GM19035 (cell line): ENCODE data around the gene OTULINL.

ENCODE experiments used
- ATAC-seq: cut with Tn5 transposase; IDR thresholded peaks from one replicate; pipeline ENCODE4 v1.9.1; 2021; ENCODE audit not compliant: unreplicated experiment

OTULINL gene

DNA sequence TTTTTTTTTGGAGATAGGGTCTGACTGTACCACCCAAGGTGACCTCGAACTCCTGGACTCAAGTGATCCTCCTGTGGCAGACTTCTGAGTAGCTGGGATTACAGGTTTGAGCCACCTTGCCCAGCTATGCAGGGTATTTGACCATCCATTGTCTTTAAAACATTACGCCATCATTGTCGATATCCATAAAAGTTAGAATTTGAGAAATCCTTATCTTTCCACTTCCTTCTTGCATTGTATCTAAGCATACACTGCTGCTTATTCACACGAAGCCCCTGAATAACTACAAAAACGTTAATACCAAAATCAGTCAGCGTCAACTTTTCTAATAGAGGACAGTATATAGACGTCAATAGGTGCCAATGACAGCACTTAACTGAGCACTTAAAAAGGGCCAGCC lies 5.4 kb upstream of the OTULINL start:
- ATAC-seq = no peak

DNA sequence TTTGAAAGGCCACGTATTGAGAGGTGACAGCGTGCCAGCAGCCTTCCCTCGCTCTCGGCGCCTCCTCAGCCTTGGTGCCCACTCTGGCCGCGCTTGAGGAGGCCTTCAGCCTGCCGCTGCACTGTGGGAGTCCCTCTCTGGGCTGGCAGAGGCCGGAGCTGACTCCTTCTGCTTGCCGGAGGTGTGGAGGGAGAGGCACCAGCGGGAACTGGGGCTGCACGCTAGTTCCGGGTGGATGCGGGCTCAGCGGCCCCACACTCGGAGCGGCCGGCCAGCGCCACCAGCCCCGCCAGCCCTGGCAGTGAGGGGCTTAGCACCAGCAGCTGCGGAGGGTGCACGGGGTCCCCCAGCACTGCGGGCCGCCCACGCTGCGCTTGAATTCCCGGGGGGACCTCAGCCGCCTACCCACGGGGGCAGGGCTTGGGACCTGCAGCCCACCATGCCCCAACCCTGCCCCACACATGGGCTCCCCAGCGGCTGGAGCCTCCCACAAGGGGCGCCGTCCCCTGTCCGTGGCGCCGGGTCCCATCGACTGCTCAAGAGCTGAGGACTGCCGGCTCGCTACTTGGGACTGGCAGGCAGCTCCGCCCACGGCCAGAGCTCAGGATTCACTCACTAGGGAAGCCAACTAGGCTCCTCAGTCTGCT lies 4.4 kb upstream of the OTULINL start:
- no peak for ATAC-seq

DNA sequence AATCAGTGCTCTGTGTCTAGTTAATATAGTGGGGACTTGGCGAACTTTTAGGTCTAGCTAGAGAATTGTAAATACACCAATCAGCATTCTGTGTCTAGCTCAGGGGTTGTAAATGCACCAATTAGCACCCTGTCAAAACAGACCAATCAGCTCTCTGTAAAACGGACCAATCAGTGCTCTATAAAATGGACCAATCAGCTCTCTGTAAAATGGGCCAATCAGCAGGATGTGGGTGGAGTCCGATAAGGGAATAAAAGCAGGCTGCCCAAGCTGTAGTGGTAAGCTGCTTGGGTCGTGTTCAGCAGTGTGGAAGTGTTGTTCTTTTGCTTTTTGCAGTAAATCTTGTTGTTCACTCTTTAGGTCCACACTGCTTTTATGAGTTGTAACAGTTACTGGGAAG lies 3.6 kb upstream of the OTULINL start:
- no peak for ATAC-seq

DNA sequence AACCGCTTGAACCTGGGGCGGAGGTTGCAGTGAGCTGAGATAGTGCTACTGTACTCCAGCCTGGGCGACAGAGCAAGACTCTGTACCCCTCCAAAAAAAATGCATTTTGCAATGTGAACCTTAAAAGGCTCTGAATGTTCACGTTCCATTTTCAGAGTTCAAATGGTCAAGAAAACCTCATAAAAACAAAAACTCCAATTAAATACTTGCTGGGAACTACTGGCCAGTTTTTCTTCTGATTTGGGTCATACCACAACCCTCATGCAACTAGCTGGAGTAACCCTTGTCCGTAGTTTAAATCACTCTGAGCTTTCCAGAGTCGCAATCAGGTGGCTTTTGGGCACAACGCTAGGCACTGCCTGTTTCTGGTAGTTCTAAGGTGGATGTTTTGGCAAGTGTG lies 2.3 kb upstream of the OTULINL start:
- no peak for ATAC-seq

DNA sequence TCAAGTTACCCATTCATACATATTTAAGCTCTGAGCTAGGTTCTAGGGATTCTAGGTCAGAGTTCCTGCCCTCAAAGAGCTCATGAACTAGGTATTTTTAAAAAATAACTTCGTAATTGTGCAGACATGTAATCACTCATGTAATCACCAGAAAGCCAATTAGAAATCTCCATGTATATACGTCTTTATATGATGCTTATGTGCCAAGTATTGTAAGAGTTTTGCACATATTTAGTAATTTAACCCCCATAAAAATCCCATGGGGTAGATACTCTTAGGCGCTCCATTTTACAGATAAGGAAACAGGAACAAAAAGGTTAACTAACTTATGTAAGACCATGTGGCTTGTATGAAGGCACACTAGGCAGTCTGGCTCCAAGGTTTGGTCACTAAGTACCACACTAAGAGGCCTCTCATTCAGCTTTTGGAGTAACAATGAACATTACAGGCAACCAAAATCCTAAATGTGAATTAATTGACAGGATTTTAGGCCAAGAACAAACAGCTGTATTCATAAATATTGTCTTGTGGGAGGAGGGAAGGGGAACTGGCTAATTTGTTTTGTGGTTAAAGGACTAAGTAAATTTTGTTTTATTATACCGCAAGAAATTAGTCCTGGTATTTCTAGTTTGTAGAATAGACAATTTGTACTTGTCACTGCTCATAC lies 1.7 kb upstream of the OTULINL start:
- ATAC-seq = no peak

DNA sequence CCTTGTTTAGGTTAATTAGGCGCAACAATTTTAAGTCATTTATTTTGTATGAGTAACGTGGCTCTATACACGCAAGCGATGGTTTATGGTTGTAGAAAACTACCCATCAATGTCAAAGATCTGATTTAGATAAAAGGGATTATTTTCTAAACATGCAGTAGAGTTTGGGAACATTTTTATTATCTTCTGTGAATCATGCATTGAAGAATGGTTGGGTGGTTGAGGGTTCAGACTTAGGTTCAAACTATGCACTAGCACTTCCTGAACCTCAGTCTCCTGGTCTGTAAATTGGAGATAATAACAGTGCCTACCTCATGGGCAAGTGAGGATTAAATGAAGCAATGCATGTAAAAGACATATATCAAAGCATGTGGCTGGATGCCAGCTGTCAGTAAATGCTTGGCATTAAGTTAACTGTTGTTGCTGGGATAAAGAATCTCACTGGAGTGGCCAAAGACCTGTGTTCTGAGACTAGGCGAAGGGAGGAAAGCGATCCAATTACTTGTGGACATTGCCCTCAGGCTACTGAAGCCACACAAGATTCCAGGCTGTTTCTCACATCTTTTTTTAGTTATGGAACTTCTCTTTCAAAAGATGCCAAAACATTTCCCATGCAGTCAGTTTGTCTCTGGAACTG lies 1.1 kb upstream of the OTULINL start:
- no peak for ATAC-seq

DNA sequence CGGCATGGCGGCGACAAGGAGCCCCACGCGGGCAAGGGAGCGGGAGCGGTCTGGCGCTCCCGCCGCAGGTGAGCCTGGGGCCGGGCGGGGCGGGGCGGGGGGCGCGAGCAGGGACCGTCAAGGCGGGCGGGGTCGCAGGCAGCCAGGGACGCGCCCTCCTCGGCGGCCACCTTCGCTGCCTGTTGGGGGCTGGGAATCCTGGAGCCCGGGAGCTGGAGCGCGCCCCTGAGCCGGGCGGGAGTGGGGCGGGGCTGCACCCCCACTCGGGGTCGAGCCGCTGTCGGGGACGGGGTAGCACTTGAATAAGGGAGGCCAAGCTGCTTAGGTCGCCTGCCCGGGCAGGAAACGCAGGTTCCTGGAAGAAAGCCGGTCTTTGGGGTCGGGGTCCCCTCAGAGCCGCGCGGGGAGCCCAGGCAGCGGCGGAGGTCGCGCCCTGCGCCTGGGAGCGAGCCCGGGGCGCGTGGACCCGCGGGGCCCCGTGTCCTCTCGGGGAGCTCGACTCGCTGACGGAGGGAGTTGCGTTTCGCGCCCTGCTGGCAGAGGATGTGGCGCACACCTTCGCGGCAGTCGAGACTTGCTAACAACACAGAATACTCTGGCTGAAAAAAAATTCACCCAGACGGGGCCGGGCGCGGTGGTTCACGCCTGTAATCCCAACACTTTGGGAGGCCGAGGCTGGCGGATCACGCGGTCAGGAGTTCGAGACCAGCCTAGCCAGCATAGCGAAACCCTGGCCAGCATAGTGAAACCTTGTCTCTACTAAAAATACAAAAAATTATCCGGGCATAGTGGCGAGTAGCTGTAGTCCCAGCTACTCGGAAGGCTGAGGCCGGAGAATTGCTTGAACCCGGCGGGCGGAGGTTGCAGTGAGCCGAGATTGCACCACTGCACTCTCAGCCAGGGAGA lies 552 bp downstream of the OTULINL start:
- peak; percentile 79 for ATAC-seq

DNA sequence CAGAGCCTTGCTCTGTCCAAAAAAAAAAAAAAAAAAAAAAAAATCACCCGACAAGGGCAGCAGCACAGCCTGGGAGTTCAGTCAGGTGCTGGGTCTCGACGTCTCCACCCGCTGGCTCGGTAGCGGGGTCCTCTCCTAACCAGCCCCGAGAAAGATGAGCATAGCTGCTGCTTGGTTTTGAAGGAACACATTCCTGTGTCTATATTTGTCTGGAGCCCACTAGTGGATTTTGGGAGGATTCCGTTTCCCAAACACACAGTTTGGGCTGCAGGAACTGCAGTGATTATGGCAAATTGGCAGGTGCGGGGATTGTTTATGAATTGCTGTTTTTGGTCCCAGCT lies 1.2 kb downstream of the OTULINL start:
- no peak for ATAC-seq

DNA sequence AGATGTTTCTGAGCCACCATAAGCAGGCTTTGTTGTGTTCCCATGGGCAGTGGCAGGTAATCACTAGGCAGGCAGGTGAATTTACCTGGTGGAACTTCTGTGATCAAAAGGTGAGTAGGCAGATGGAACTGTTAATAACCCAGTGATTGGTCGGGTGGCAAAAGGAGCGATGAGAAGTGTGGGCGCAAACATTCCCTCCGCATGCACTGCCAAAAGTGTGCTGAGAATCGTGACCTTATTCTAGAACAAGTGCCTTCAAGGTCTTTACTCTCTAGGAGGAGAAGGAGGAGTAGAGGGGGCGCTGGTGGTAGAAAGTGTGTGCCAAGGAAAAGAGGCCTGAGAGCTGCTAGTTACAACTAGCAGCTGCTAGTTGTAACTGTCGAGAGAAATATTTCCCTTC lies 3.3 kb downstream of the OTULINL start:
- no peak for ATAC-seq

DNA sequence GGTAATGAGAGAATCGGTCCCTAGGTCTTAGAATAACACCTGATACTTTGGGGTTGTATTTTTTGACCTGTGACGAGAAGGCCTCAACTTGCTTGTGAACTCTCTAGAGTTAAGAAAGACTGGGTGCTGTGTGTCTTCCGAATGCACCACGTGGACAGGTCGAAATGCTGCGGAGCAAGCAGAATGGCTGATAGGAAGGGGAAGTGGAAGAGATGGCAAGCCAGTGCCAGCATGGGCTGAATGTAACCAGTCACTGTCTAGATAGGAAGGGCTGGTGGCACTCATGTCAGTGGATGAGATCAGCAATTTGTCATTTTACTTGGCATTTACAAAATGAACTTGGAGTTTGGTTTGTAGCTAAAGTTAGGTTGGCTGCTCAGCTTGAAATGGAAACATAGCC lies 5.6 kb downstream of the OTULINL start:
- no peak for ATAC-seq

DNA sequence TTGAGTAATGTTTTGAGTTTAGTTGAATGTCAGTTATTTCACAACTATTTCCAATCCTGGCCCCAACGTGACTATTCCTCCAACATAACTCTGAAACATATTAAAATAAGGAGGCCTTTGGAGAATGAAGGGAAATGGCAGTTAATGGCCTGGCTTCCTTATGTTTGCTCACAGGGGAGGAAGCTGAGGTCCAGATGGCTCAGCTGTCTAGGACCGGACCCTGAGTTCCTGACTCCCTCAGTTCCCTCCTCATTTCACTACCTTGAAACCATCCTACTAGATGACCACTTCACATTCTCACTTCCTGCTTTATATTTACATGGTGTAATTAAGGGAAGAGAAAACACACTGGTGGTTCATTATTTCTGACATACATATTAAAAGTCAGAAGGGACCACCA lies 6.6 kb downstream of the OTULINL start:
- ATAC-seq = peak; percentile 51

DNA sequence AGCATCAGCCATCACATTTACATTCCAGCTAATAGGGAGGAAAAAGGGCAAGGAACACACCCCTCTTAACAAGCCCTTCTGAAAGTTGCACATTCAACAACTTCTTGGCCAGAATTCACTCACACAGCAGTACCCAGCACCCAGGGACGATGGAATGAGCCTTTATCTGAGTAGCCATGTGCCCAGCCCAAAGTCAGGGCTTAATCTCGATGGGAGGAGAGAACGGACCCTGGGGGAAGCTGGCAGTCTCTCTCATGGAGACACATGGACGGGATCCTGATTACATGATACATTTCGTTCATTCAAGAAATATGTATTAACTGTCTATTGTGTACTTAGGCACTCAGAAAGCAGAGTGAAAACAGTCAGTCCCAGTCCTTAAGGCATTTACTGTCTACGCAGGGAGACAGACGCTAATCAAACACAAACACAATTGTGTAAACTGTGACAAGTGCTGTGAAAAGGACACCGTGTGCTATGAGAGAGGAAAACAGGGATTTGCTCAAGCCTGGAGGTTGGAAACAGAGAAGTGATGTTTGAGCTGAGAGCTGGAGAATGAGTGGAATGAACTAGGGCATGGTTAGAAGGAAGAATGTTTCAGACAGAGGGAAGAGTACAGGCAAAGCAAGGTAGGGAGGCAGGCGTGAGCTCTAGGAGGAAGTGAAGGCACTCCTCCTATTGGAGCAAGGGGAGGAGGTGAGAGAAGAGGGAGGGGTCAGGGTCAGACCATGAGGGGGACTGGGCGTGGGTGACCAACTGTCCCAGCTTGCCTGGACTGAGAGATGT lies 7.4 kb downstream of the OTULINL start:
- ATAC-seq = no peak

DNA sequence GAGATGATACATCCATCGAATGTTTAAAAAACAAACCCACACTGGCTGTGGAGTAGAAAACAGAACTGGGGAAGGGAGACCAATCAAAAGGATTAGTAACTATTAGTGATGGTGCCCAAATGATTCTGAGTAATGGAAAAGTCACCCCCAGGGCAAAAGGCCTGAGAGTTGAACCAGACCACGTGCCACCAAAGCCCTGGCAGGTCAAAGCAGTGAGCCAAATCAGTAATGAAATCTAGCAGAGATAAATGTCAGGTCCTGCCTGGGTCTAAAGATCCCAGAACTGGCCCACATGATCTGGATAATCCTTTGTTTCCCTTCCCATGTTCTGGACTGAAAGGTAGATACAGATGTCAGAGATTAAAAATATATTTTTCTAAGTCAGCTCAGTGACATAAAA lies 9.4 kb downstream of the OTULINL start:
- ATAC-seq = no peak

DNA sequence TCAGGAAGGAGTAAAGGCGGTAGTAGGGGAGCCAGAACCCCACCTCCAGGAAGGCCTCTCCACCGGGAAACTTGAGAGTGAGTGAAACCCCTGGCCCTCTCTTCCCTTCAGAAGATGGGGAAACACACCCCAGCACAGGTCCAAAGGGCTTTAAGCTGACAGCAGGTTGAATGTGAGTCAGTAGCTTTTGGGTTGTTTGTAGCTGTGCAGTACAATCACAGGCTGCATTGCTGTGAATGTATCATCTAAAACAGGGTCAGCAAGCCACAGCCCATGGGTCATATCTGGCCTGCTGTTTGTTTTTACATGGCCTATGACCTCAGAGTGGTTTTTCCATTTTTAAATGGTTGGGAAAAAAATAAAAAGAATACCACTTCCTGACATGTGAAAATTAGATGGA lies 10.0 kb downstream of the OTULINL start:
- ATAC-seq = no peak

DNA sequence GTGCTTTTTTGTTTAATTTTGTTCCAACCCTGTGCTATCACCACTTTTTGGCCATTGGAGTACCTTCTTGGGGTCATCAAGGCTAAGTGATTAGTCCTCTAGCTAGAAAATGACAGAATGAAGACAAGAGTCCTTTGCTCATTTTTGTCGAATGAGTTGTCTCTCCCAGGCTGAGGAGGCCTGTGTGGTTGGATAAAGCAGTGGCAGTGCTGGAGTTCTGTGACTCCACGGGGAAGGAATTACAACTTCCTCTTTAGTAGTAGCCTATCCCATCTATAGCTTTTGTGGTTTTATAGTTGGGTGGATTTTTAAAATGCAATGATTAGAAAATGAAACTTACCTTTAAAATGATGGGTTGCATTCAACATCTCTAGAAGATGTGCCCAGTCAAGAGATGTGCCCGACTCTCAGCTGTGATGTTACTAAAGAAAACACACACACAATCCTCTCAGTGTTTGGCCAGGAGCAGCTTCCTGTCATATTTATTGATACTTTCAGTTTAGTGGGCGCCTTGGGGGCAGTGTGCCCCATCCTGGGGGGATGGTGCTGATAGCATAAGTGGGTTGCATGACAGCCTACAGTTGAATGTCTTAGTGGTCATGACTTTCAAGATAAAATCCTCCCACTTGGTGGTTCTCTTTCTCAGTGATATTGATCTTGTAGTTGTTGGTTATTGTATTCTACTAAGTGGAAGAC lies 11.9 kb downstream of the OTULINL start:
- ATAC-seq = no peak

DNA sequence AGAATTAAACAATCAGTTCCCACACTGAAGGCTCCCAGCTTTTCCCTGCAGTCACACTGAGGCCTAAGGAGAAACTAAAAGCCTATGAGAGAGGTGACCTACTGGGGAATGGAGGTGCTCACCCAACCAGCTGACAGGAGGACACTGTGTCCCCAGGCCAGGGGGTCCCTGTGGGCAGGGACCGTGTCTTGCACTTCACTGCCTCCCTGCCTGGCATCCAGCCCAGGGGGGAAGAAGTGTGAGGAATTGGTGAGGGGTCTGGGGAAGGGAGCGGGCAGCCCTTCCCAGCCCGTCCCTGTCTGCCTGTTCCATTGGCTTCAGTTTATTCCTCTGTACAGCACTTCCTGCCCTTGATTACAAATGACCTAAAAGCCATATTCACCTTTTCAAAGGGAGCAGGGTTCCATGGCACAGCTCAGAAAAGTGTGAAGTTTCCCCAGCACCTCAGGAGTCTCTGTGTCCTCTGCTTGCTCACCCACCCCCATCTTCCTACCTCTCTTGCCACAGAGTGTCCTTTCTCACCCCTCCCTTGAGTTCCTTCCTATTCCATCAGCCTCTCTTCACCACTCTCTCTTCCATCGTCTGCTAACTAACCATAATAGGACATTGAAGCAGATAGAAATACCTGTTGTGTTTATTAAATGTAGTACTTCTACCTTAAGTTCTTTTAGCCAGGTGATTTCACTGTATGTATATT lies 12.9 kb downstream of the OTULINL start:
- ATAC-seq = no peak

DNA sequence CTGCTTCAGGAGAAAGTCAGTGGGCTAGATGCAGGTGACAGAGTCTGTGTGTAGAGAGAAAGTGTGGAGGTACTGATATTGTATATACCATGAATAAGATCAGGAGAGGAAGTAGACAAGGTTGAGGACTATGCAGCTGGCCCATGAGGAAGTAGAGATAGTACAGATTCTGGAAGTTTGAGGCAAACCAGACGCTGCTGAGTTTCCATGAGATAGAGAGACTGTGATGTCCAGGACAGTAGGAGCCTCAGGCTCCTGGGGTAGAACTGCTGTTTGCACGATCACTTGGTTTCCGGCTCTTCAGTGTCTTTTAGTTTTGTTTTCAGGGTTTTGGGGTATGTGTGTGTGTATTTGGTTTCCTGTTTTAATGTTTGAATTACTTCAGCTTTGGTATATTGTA lies 13.6 kb downstream of the OTULINL start:
- ATAC-seq = peak; percentile 76

DNA sequence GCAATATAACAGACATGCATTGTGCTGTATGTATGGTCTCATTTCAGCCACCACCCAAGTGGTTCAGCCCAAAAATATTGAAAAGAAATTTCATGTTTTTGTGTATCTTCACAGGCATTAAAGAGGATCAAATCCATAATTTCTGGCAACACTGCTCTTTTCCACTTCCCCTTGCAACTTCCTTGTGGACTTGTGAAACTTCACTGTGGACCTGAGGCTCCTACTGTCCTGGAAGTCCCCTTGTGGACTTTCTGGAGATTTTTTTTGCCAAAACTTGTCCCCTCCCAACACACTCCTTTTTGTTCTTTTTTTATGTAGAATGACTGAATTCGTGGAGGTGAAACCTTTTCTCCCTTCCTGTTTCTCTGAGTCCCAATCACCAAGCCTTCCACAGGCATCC lies 14.3 kb downstream of the OTULINL start:
- ATAC-seq = no peak

DNA sequence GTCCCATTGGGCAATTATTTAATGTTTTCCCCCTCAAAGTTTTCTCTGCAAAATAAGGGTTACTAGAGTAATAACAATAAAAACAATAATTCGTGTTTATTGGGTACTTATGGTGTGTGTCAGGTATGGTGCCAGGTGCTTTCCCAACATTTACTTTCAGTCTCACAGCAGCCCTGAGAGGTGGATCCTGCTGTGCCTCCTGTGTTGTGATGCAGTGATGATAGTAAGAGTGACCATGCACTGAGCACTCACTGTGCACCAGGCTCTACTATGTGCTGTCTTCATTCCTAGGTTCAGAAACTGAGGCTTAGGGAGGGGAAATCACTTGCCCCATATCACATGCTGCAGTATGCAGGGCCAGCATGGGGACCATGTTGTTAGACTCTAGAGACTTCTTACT lies 15.5 kb downstream of the OTULINL start:
- ATAC-seq = no peak

DNA sequence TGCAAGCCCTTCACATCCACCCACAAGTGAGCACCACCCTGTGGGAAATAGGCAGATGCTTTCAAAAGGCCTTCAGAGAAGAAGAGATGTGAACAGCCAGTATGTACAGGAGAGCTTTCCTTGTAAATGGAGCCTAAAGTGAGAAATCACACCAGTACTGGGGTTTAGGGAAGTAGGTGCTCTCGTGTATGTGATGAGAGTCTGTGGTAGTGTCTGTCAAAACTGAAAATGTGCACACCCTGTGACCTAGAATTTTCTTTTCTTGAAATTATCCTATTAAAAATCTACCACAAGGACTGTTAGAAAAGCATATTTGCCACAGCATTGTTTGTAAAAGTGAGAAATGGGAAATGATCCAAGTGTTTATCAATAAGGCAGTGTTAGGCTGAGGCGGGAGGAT lies 16.6 kb downstream of the OTULINL start:
- ATAC-seq = no peak
